ENCODE data around the gene FMO4.
"Not testable (repeated sequence)": the region's sequence is repeated elsewhere in the genome, so short reads cannot be mapped to it uniquely, and the experiment has no call there.

Gene FMO4

GRCh38 chr1:171313835-171314320 lies at the start of gene FMO4:
Gene FMO4 (plus strand): TSS chr1:171314183. CDS start chr1:171319826, 5,643 bp downstream.
- peak; percentile 90 for DNase-seq

DNA sequence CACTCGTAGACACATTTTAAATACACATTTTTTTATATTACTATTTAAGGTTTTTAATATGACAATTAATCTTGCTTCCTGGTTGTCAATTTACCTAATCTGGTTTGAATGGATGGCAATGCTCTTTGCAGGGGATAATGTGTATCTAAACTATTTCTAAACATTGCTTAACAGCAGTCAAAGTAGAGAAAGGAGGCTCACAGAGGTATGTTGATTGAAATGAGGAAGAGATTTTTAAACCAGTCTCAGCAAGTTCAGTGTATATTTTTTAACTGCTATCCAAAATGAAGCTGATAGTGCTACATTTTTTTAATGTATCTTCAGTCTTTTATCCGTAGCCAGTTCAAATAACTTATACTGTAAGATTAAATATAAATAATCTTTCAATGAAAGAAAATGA lies 48.3 kb upstream of the FMO4 start:
- no peak for DNase-seq

DNA sequence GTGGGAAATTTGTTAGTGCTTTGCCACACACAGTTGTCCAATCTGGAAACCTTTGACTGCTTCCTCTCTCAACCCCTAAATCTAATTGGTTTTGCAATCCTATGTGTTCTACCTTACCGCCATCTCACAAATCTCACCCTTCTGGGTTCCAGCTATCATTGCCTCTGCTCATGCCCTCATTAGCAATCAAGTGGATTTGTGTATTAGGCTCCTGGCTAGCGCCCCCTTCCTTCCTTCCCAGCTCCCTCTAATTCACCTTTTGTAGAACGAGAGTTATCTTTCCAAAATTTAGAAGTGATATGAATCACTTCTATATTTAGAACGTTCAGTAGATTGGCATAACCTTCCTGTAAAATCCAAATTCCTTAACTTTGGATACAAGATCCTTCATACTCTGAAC lies 47.1 kb upstream of the FMO4 start:
- DNase-seq, result no peak

- DNase-seq, result no peak
Measured at GRCh38 chr1:171267391-171267790, 46.6 kb upstream of the FMO4 start.

DNA sequence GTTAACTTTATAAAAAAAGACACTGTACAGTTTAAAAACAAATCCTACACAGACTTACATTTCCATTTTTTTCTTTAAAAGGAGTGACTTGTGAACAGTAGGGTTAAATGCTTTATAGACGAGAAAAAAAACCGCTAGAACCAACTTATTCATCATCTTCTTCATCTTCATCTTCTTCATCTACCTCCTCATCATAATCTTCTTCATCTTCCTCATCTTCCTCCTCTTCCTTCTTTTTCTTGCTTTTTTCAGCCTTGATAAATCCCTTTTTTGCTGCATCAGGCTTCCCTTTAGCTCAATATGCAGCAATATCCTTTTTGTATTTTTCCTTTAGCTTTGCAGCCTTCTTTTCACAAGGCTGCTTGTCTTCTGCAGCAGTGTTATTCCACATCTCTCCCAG lies 43.2 kb upstream of the FMO4 start:
- no peak for DNase-seq

GRCh38 chr1:171277534-171277933 lies 36.4 kb upstream of the FMO4 start:
- DNase-seq, result no peak

GRCh38 chr1:171279234-171279633 lies 34.7 kb upstream of the FMO4 start:
- no peak for DNase-seq

GRCh38 chr1:171279678-171280077 lies 34.3 kb upstream of the FMO4 start:
- no peak for DNase-seq

- DNase-seq, result no peak
Measured at GRCh38 chr1:171280599-171280998, 33.4 kb upstream of the FMO4 start.

- DNase-seq, result no peak
Measured at GRCh38 chr1:171286032-171286705, 27.8 kb upstream of the FMO4 start.

DNA sequence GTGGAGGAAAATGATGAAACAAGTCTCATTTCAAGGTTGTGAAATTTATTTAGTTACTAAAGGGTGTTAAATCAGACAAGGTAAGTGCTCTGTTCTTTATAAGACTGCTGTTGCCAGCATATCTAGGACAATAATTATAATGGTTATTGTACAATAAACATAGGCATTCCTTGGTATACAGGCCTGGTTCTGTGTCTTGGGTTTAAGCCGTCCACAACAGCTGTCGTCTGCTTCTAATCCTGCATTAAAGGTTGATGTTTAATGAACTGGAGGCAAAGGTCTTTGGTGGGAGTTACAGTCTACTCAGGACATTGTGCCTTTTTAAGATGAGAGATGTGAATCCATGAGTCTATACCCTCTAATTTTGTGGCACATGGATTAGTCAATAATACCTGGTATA lies 23.4 kb upstream of the FMO4 start:
- DNase-seq, result no peak

GRCh38 chr1:171292799-171293198 lies 21.2 kb upstream of the FMO4 start:
- DNase-seq, result no peak

DNA sequence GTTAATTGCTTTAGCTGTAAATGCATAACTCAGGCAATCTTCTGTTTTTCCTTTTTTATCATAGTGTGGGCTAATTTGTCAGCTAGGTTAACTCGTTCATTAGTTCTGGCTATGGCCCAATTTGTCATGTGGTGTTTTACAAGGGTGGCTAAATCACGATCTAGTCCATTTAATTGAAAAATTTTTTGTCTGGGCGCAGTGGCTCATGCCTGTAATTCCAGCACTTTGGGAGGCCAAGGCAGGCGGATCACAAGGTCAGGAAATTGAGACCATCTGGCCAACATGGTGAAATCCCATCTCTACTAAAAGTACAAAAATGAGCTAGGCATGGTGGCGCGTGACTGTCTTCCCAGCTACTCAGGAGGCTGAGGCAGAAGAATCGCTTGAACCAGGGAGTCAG lies 18.6 kb upstream of the FMO4 start:
- not testable (repeated sequence) for DNase-seq

GRCh38 chr1:171295821-171296220 lies 18.2 kb upstream of the FMO4 start:
- DNase-seq, result no peak

DNA sequence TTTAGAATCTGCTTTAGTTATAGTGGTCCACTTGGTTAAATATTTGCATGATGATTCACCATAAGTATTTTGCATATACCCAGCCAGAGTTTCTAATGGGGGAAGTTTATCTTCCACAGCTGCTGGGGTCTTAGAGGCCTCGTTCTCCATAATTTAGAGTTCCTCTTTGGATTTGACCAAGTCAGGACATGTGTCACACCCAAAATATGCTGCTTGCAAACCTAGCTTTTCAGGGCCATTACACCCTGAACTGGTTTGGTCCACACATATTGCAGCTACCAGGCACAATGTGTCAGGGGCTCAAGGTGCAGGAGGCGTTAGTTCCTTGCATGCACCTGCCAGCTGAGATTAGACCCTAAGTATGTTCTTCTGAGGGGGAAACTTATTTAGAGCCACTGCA lies 17.1 kb upstream of the FMO4 start:
- no peak for DNase-seq

DNA sequence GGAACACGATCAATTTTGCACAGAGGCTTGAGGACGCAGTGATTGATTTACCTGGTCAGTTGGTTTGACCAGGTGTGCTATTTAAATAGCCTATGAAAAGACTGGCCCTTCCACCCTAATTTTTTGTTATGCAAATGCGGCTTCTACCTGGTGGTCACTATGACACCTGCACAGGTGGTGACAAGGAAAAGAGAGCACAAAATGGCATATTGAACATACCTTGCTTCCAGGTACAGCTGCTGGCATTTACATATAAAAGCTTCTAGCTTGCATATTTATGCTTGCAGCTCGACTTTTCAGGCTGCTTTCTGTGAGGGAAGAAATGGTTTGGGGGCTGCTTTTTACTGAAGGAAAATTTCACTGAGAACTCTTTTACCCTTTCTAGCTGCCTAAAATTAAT lies 15.3 kb upstream of the FMO4 start:
- DNase-seq, result no peak

DNA sequence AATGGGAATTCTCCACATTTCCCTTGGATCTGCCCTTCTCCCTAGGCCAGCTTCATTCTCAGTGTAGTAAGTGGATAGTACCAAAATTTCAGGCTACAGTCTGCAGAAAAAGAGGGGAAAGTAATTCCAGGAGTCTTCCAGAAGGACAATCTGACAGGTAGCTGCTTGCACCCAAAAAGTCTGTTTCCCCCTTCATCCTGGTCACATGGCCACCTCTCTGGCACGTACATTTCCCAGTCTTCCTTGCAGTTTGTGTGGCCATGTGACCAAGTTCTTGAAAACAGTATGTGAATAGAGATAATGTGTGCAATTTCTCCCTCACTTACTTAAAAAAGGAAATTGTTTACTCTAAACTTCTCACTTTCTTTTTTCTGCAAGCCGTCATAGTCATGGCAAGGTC lies 14.6 kb upstream of the FMO4 start:
- no peak for DNase-seq

DNA sequence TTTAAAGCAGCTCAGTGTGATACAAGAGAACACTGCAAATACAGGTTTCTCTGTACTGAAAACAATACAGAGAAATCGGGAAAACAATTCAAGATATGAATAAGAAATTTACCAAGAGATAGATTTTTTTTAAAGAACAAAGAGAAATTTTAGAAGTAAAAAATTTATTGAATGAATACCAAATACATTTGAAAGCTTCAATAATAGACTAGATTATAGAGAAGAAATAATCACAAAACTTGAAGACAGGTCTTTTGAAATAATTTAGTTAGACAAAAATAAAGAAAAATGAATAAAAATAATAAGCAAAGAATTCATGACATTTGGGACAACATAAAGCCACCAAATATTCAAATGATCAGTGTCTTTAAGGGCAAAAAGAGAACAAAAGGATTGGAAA lies 13.6 kb upstream of the FMO4 start:
- no peak for DNase-seq

DNA sequence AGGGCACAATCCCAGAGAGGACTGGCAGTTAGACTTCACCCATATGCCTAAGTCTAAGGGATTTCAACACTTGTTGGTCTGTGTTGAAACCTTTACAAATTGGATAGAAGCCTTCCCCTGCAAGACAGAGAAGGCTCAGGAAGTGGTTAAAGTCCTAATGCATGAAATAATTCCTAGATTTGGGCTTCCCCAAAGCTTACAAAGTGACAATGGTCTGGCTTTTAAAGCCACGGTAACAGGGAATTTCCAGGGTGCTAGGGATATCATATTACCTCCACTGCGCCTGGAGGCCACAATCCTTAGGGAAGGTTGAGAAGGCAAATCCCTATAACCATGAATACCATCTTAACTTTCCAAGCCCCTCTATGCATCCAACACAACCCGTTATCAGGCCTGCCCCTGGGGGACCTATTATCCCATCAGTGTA lies 3.3 kb upstream of the FMO4 start:
- no peak for DNase-seq

DNA sequence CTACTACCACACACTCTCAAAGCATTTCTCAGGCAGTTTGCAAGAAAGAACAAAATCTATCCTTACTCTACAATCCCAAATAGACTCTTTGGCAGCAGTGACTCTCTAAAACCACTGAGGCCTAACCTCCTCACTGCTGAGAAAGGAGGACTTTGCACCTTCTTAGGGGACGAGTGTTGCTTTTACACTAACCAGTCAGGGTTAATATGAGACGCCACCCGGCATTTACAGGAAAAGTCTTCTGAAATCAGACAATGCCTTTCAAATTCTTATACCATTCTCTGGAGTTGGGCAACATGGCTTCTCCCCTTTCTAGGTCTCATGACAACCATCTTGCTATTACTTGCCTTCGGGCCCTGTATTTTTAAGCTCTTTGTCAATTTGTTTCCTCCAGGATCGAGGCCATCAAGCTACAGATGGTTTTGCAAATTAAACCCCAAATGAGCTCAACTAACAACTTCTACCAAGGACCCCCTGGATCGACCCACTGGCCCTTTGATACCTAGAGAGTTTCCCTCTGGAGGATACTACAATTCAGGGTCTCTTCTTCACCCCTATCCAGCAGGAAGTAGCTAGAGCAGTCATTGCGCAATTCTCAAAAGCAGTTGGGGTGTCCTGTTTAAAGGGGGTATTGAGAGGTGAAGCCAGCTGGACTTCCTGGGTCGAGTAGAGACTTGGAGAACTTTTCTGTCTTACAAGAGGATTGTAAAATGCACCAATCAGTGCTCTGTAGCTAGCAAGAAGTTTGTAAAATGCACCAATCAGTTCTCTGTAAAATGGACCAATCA lies 2.0 kb upstream of the FMO4 start:
- DNase-seq, result no peak

- no peak for DNase-seq
Measured at GRCh38 chr1:171313319-171313834, 606 bp upstream of the FMO4 start.

DNA sequence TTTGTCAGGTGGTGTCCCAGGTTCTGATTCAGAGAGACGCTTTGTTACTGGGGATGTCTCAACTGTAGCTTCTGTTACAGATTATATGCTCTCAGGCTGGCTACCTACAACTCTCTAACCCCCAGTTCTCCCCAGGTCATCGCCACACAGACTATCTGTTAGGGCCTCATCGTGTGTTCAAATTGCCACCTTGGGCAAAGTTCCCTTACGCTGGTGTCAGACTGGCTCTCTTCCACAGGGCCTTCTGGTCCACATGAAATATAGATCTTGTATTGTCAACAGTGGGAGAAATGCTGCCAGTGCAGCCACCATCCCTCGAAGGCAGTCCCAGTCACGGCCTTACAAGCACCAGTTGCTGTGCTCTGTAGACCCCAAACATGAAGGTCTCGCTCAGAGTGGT lies 15.3 kb downstream of the FMO4 start:
- no peak for DNase-seq

- no peak for DNase-seq
Measured at GRCh38 chr1:171334024-171334640, 20.1 kb downstream of the FMO4 start.

- DNase-seq, result no peak
Measured at GRCh38 chr1:171335964-171336363, 22.0 kb downstream of the FMO4 start.

Measured in NCI-H510A treated with DMSO at 0.1 percent for 48 hours (cell line).